Nephron (organoid): ENCODE results near the gene FBXL17.

Source experiments
- H3K27ac Mint-ChIP-seq, 3 experiments: 2 replicates each; pipeline ENCODE4 v1.8.0; 2020; ENCODE audit warnings: mixed read lengths in 3 of 3, mild to moderate bottlenecking in 2 of 3, moderate library complexity in 1 of 3
- H3K27me3 Mint-ChIP-seq: 2 replicates; pipeline ENCODE4 v1.8.0; 2021; ENCODE audit warnings: low read depth, mild to moderate bottlenecking, moderate library complexity, mixed read lengths
- H3K36me3 Mint-ChIP-seq: 2 replicates; pipeline ENCODE4 v1.8.0; 2020; ENCODE audit warnings: low read depth, mixed read lengths
- H3K4me1 Mint-ChIP-seq: 2 replicates; pipeline ENCODE4 v1.8.0; 2020; ENCODE audit warnings: mixed read lengths
- H3K4me3 Mint-ChIP-seq, 3 experiments: 2 replicates each; pipeline ENCODE4 v1.8.0; 2020; ENCODE audit warnings: mild to moderate bottlenecking in 3 of 3, mixed read lengths in 3 of 3, moderate library complexity in 2 of 3
- H3K9me3 Mint-ChIP-seq: 2 replicates; pipeline ENCODE4 v1.8.0; 2020; ENCODE audit warnings: mixed read lengths
- TF ChIP-seq, protein P1 (sequence below), 3 experiments: fragments of 200-600 bp; sonication (generic); IDR thresholded peaks; one replicate each; pipeline ENCODE4 v1.5.0; 2021; ENCODE audit warnings: antibody characterized with exemption in 3 of 3; ENCODE audit not compliant: unreplicated experiment in 3 of 3

The FBXL17 gene

GRCh38 chr5:108125771-108126511 lies 256.0 kb downstream of the FBXL17 start:
- no peak overlapping the region for H3K4me3 Mint-ChIP-seq
- H3K36me3 Mint-ChIP-seq, result no peaks in the 10 kb centered on the region
- no peaks in the 10 kb centered on the region for H3K9me3 Mint-ChIP-seq
- H3K4me1 Mint-ChIP-seq, result no peaks in the 10 kb centered on the region
- no peak overlapping the region for H3K27ac Mint-ChIP-seq
- no peaks in the 10 kb centered on the region for H3K27me3 Mint-ChIP-seq
- TF ChIP-seq, protein P1, sequence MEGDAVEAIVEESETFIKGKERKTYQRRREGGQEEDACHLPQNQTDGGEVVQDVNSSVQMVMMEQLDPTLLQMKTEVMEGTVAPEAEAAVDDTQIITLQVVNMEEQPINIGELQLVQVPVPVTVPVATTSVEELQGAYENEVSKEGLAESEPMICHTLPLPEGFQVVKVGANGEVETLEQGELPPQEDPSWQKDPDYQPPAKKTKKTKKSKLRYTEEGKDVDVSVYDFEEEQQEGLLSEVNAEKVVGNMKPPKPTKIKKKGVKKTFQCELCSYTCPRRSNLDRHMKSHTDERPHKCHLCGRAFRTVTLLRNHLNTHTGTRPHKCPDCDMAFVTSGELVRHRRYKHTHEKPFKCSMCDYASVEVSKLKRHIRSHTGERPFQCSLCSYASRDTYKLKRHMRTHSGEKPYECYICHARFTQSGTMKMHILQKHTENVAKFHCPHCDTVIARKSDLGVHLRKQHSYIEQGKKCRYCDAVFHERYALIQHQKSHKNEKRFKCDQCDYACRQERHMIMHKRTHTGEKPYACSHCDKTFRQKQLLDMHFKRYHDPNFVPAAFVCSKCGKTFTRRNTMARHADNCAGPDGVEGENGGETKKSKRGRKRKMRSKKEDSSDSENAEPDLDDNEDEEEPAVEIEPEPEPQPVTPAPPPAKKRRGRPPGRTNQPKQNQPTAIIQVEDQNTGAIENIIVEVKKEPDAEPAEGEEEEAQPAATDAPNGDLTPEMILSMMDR (IDR thresholded peaks at IDR 0.05; ENCODE audit: unreplicated experiment in 3 of 3), result no peak

- H3K4me1 Mint-ChIP-seq, result no peaks in the 10 kb centered on the region
- H3K27me3 Mint-ChIP-seq, result no peaks in the 10 kb centered on the region
- TF ChIP-seq, protein P1 (IDR thresholded peaks at IDR 0.05; ENCODE audit: unreplicated experiment in 3 of 3), result no peak
- no peaks in the 10 kb centered on the region for H3K36me3 Mint-ChIP-seq
- H3K27ac Mint-ChIP-seq, result no peak overlapping the region
- no peaks in the 10 kb centered on the region for H3K9me3 Mint-ChIP-seq
- no peak overlapping the region for H3K4me3 Mint-ChIP-seq
Observed at GRCh38 chr5:108124596-108124995, 257.3 kb downstream of the FBXL17 start.

DNA sequence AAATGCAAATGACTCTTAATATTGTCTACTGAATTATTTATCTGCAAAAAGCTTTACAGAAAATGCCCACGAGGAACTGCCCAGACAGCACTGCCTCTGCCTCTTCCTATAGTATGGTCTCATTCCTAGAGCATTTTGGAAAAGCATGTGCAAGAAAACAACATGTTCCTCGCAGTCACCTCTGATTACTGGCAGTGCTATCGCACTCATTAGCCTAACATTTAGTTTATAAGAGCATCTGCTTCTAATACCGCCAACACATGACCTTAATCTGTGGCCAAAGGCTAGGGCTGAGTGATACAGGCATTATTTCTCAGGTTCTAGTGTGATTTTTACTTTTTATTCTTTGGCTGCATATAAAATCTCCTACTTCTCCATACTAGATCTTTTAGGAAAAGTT lies 259.2 kb downstream of the FBXL17 start:
- Mint-ChIP-seq H3K27me3 (no peaks in the 10 kb centered on the region), H3K4me3 (no peak overlapping the region), H3K4me1 (no peaks in the 10 kb centered on the region)

GRCh38 chr5:108118813-108119514 lies 262.9 kb downstream of the FBXL17 start:
- no peaks in the 10 kb centered on the region for H3K27me3 Mint-ChIP-seq
- no peaks in the 10 kb centered on the region for H3K9me3 Mint-ChIP-seq
- no peak overlapping the region for H3K4me3 Mint-ChIP-seq
- no peaks in the 10 kb centered on the region for H3K36me3 Mint-ChIP-seq
- TF ChIP-seq, protein P1 (IDR thresholded peaks at IDR 0.05; ENCODE audit: unreplicated experiment in 3 of 3), result no peak
- H3K27ac Mint-ChIP-seq, result no peak overlapping the region
- H3K4me1 Mint-ChIP-seq, result no peaks in the 10 kb centered on the region

More for the DNA sequence above, 259.2 kb downstream of the FBXL17 start:
- TF ChIP-seq, protein P1 (IDR thresholded peaks at IDR 0.05; ENCODE audit: unreplicated experiment in 3 of 3), result no peak
- Mint-ChIP-seq H3K27ac (no peak overlapping the region), H3K36me3 (no peaks in the 10 kb centered on the region), H3K9me3 (no peaks in the 10 kb centered on the region)

DNA sequence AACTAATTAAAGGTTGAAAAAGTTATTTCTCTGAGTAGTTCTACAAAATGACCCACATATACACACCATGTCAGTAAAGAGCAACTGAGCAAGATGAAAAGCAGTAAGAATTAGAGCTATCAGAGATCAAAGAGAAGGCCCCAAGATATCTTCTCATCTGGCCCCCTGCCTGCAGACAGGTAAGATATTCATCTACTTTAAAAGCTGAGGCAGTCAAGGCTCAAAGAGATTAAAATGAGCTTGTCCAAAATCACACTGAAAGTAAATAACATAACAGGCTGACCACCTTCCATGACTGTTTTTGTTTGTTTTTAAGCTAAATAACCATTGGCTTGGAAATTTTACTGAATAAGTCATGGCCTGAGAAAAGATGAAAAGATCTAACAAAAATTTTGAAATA lies 266.2 kb downstream of the FBXL17 start:
- Mint-ChIP-seq H3K27me3 (no peaks in the 10 kb centered on the region), H3K4me3 (no peak overlapping the region), H3K9me3 (peaks cover 6% of the 10 kb centered on the region), H3K4me1 (no peaks in the 10 kb centered on the region), H3K36me3 (peaks cover 9% of the 10 kb centered on the region), H3K27ac (no peak overlapping the region)
- TF ChIP-seq, protein P1 (IDR thresholded peaks at IDR 0.05; ENCODE audit: unreplicated experiment in 3 of 3), result no peak
